ENCODE results near the gene POU6F2.

GRCh38 chr7:39035156-39035555 is 57.4 kb downstream of the POU6F2 start:
- no peak for TF ChIP-seq CTCF (IDR thresholded peaks at IDR 0.05)
- no peak for TF ChIP-seq POLR2AphosphoS5 (IDR thresholded peaks at IDR 0.05; ENCODE audit: low read depth, low read length)
- no peak for TF ChIP-seq REST (IDR thresholded peaks at IDR 0.05; ENCODE audit: insufficient read depth in 1 of 2, low read depth in 2 of 2, low read length in 1 of 2)
- TF ChIP-seq SIN3A (IDR thresholded peaks at IDR 0.05; ENCODE audit: borderline replicate concordance, insufficient read depth, low read depth, low read length), result no peak
- no peak for TF ChIP-seq TCF7L2 (IDR thresholded peaks at IDR 0.05; ENCODE audit: low read depth, low read length)
